Measurements from ENCODE around the gene SLC4A1AP. TPM values are rescaled to one million over a fixed set of nuclear protein-coding genes. Genes with fewer than 3 reads are reported as not detected.

Gene SLC4A1AP
- total RNA-seq, 1 experiment from 2014 or later: 29.7 TPM

- H3K4me1 ChIP-seq (ENCODE audit: insufficient read depth, low read length, poor library complexity, severe bottlenecking): no peaks in the 10 kb centered on the region
- no peaks in the 10 kb centered on the region for H3K27me3 ChIP-seq (replicated peaks; ENCODE audit: insufficient read depth, low read depth, low read length, poor library complexity)
- POLR2A ChIA-PET (ENCODE audit: low non-redundant PET): no interaction called here
- BruUV-seq (replicated peaks): no TSS peak
- no peak for TF ChIP-seq CTCF (conservative IDR thresholded peaks at IDR 0.05; ENCODE audit: low read depth, low read length)
- TF ChIP-seq EZH2 (IDR thresholded peaks at IDR 0.05; ENCODE audit: borderline replicate concordance, low read depth, low read length, poor library complexity, severe bottlenecking): no peak
- H3K9me3 ChIP-seq (ENCODE audit: low read depth, low read length, poor library complexity, severe bottlenecking): no peaks in the 10 kb centered on the region
- CTCF ChIA-PET: no interaction called here
- H3K4me3 ChIP-seq (ENCODE audit: low read depth, low read length, poor library complexity, severe bottlenecking): no peak overlapping the region
- intact Hi-C loops (cut with micrococcal nuclease; ENCODE audit: unreplicated experiment): no loop called here
- DNase-seq (ENCODE audit: low spot score): no peak
- H3K27ac ChIP-seq (ENCODE audit: low read depth, low read length, poor library complexity, severe bottlenecking): no peak overlapping the region
- H3K36me3 ChIP-seq (ENCODE audit: insufficient read depth, low read length, poor library complexity, severe bottlenecking): peaks cover 74% of the 10 kb centered on the region
Observed at GRCh38 chr2:27653397-27653796, 10.3 kb upstream of the SLC4A1AP start.

GRCh38 chr2:27655155-27655951, 8.3 kb upstream of the SLC4A1AP start:
- Histone ChIP-seq H3K4me3 (ENCODE audit: low read depth, low read length, poor library complexity, severe bottlenecking) (no peak overlapping the region), H3K36me3 (ENCODE audit: insufficient read depth, low read length, poor library complexity, severe bottlenecking) (peaks cover 78% of the 10 kb centered on the region), H3K4me1 (ENCODE audit: insufficient read depth, low read length, poor library complexity, severe bottlenecking) (no peaks in the 10 kb centered on the region), H3K27ac (ENCODE audit: low read depth, low read length, poor library complexity, severe bottlenecking) (no peak overlapping the region), H3K9me3 (ENCODE audit: low read depth, low read length, poor library complexity, severe bottlenecking) (no peaks in the 10 kb centered on the region), H3K27me3 (replicated peaks; ENCODE audit: insufficient read depth, low read depth, low read length, poor library complexity) (no peaks in the 10 kb centered on the region)
- ChIA-PET POLR2A (ENCODE audit: low non-redundant PET) (no interaction called here), CTCF (no interaction called here)
- DNase-seq (ENCODE audit: low spot score): no peak
- BruUV-seq (replicated peaks): no TSS peak
- intact Hi-C loops (cut with micrococcal nuclease; ENCODE audit: unreplicated experiment): no loop called here
- TF ChIP-seq CTCF (conservative IDR thresholded peaks at IDR 0.05; ENCODE audit: low read depth, low read length) (no peak), EZH2 (IDR thresholded peaks at IDR 0.05; ENCODE audit: borderline replicate concordance, low read depth, low read length, poor library complexity, severe bottlenecking) (no peak)

DNA sequence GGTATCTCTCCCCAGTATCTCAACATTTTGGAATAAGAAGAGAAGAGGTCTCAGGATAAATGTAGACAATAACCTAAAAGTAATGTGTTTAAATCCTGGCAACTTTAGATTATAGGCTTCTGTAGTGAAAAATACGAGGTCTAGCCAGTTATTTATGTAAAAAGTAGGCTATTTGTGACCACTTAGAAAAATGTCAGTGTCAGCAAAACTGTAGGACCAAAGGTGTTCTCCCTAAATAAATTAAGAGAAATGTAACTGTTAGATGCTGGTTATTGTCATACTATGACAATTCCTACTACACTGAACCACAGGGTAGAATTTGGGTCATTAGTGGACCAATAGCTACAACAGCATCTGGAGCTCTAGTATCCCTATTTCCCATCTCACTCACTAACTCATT, 2.3 kb upstream of the SLC4A1AP start:
- intact Hi-C loops (cut with micrococcal nuclease; ENCODE audit: unreplicated experiment): loop anchor here (10.0 kb wide), 1 partner anchor 257 kb away; the partner anchor contains the start of gene PPM1G
- ChIA-PET CTCF (no interaction called here), POLR2A (ENCODE audit: low non-redundant PET) (no interaction called here)
- no peak for DNase-seq (ENCODE audit: low spot score)
- no peak overlapping the region for H3K4me3 ChIP-seq (ENCODE audit: low read depth, low read length, poor library complexity, severe bottlenecking)
- no TSS peak for BruUV-seq (replicated peaks)
- peaks cover 48% of the 10 kb centered on the region for H3K36me3 ChIP-seq (ENCODE audit: insufficient read depth, low read length, poor library complexity, severe bottlenecking)
- H3K27ac ChIP-seq (ENCODE audit: low read depth, low read length, poor library complexity, severe bottlenecking): no peak overlapping the region
- no peaks in the 10 kb centered on the region for H3K9me3 ChIP-seq (ENCODE audit: low read depth, low read length, poor library complexity, severe bottlenecking)
- TF ChIP-seq EZH2 (IDR thresholded peaks at IDR 0.05; ENCODE audit: borderline replicate concordance, low read depth, low read length, poor library complexity, severe bottlenecking): no peak
- peaks cover 20% of the 10 kb centered on the region for H3K4me1 ChIP-seq (ENCODE audit: insufficient read depth, low read length, poor library complexity, severe bottlenecking)
- H3K27me3 ChIP-seq (replicated peaks; ENCODE audit: insufficient read depth, low read depth, low read length, poor library complexity): no peaks in the 10 kb centered on the region

Data from A673 (cell line).